ENCODE results near the gene SART3.

GRCh38 chr12:108596854-108597558, 36.0 kb upstream of the SART3 start:
- TF ChIP-seq POLR2A (IDR thresholded peaks at IDR 0.05) (no peak), CTCF (IDR thresholded peaks at IDR 0.05 in 8 of 11, conservative IDR thresholded peaks at IDR 0.05 in 3 of 11) (no peak)
